GM21526 (cell line): ENCODE data around the gene LRRC37A3.
A peak's percentile ranks its signal among the peaks of the same experiment; 100 is the strongest.
"Not testable (repeated sequence)": the region's sequence is repeated elsewhere in the genome, so short reads cannot be mapped to it uniquely, and the experiment has no call there.

Source experiments
- ATAC-seq: cut with Tn5 transposase; IDR thresholded peaks from one replicate; pipeline ENCODE4 v1.9.1; 2021; ENCODE audit warnings: moderate library complexity; ENCODE audit not compliant: unreplicated experiment, low FRiP score

LRRC37A3 gene

GRCh38 chr17:64919289-64920025 lies at the start of gene LRRC37A3:
LRRC37A3 (minus strand) TSS chr17:64919478; CDS start chr17:64897257, 22,221 bp downstream.
- peak; percentile 86 for ATAC-seq

DNA sequence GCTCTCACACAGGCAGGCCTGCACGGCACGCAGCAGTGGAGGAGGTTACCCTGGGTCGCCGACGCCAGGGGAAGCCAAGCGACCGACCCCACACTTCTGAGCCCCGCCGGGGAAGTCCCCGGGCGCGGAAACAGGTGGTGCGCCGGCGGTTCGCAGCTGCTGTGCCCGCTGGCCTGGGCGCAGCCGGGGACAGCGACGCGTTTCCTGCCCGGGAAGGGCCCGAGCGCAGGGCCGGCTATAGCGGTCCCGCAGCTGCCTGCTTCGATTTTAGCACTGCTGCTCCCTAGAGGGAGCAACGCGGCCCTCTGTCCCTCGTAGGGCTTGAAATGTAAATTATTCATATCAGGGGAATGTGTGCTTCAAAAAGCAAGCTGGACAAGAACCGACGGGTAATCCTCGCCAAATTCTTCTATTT lies 46.6 kb upstream of the LRRC37A3 start:
- peak; percentile 81 for ATAC-seq

GRCh38 chr17:64965256-64965872 lies 46.1 kb upstream of the LRRC37A3 start:
- not testable (repeated sequence) for ATAC-seq

DNA sequence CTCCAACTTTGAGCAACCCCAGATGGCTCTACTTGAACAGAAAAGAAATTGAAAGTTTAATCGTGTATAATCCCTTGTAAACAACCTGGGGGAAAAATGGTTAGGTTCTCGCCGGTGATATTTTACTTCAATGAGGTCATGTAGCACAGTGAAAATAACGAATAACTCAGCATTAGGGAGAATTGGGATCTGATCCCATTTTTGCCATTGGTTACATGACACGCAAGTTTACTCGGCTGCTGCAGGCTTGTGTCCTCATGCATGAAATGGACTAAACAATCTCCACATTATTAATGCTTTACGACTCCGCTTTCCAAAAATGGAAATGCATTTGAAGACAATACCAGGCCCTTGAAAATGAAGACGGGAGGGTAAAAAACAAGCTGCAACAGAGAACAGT lies 45.5 kb upstream of the LRRC37A3 start:
- no peak for ATAC-seq

GRCh38 chr17:64963814-64964213 lies 44.5 kb upstream of the LRRC37A3 start:
- not testable (repeated sequence) for ATAC-seq

- ATAC-seq, result peak; percentile 51
Observed at GRCh38 chr17:64961563-64962378, 42.5 kb upstream of the LRRC37A3 start.

- ATAC-seq, result no peak
Observed at GRCh38 chr17:64951877-64952276, 32.6 kb upstream of the LRRC37A3 start.

- ATAC-seq, result no peak
Observed at GRCh38 chr17:64950871-64951270, 31.6 kb upstream of the LRRC37A3 start.

DNA sequence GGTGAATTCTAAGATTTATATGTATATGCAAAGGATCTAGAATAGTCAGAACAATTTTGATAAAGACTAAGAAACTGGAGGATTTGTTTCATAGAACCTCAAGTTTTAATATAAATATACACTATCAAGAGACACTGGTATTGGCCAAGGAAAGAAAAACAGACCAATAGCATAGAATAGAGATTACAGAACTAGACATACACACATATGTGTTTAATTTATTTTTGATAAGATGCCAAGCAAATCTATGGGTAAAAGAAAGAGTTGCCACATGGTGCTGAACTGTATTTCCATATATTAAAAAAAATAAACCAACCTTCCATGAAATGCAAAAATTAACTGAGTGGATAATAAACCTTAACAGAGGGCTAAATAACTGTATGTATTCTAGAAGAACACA lies 27.9 kb upstream of the LRRC37A3 start:
- ATAC-seq, result no peak

- ATAC-seq, result no peak
Observed at GRCh38 chr17:64941761-64942160, 22.5 kb upstream of the LRRC37A3 start.

GRCh38 chr17:64941045-64941444 lies 21.8 kb upstream of the LRRC37A3 start:
- no peak for ATAC-seq

GRCh38 chr17:64940055-64940454 lies 20.8 kb upstream of the LRRC37A3 start:
- ATAC-seq, result no peak

GRCh38 chr17:64938925-64939474 lies 19.7 kb upstream of the LRRC37A3 start:
- ATAC-seq, result peak; percentile 59

DNA sequence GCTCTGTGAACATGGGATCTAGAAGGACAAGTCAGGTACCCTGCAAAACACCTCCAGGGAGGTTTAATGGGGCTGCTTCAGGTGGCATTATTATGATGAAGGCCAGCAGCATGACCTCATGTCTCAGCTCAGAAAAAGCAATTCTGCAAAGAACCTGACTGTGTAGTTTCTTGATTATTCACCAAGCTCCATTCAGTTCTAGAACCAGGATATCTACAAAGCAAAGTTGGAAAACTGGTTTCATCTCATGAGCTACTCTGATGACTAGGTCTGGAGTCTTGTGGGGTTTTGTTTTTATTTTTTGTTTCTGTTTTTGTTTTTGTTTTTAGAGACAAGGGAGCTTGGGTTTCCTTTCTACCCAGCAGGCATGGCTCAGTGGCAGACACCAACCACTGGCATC lies 19.0 kb upstream of the LRRC37A3 start:
- no peak for ATAC-seq

DNA sequence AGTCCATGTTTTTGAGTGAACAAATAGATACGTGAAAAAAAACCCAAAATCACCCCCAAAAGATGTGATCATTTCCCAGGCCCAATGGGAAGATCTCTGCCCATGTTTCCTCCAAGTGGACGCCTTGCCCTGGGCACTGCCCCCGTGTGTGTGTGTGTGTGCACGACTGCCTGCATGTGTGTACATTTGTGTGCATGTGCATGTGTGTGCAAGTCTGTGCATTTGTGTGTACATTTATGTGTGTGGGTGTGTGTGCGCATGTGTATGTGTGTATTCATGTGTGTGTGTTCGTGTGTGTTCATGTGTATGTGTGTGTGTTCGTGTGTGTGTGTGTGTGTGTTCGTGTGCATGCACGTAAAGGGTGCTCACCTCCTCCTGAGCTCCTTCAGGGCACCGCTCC lies 16.8 kb upstream of the LRRC37A3 start:
- ATAC-seq, result no peak

- ATAC-seq, result not testable (repeated sequence)
Observed at GRCh38 chr17:64934284-64934778, 15.1 kb upstream of the LRRC37A3 start.

DNA sequence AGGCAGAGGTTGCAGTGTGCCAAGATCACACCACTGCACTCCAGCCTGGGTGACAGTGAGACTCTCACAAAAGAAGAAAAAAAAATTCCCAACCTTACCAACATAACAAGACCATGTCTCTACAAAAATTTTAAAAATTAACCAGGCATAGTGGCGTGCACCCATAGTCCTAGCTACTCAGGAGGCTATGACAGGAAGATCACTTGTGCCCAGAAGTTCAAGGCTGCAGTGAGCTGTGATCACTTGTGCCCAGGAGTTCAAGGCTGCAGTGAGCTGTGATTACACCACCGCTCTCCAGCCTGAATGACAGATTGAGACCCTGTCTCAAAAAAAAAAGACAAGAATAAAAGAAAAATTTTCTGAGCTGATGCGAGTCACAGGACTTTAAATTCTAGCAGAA lies 13.6 kb upstream of the LRRC37A3 start:
- ATAC-seq, result not testable (repeated sequence)

DNA sequence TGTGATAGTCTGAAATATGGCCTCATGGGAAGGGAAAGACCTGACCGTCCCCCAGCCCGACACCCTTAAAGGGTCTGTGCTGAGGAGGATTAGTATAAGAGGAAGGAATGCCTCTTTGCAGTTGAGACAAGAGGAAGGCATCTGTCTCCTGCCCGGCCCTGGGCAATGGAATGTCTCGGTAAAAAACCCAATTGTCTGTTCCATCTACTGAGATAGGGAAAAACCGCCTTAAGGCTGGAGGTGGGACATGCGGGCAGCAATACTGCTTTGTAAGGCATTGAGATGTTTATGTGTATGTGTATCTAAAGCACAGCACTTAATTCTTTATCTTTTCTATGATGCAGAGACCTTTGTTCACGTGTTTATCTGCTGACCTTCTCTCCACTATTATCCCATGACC lies 11.1 kb upstream of the LRRC37A3 start:
- ATAC-seq, result not testable (repeated sequence)

GRCh38 chr17:64929419-64930209 lies 10.3 kb upstream of the LRRC37A3 start:
- not testable (repeated sequence) for ATAC-seq

DNA sequence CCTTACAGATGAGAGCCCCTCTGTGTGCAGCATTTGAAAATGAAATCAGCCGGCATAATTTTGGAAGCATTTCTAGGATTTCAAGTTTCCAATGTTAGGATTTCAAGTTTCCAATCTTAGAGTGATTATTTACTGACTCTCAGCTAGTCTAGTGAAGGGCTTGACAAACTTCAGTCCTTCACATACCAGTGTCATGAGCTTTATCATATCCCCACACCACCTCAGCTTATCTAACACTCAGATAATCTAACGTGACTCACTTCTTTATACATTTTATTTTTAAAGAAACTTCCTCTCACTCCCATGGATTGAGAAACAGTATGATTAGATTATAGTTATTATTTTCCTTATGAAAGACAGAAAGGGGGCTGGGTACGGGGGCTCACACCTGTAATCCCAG lies 9.4 kb upstream of the LRRC37A3 start:
- not testable (repeated sequence) for ATAC-seq
